HEK293 (cell line): ENCODE data around the gene PHKG1.
"Not testable (repeated sequence)": the region's sequence is repeated elsewhere in the genome, so short reads cannot be mapped to it uniquely, and the experiment has no call there.

Source experiments
- AEBP2 ChIP-seq: fragments of 450-650 bp; formaldehyde crosslinking; IDR thresholded peaks from 2 replicates; pipeline ENCODE4 v1.5.1; 2016; ENCODE audit warnings: missing biosample characterization, missing genetic modification characterization, borderline replicate concordance
- KLF10 ChIP-seq: fragments of 450-650 bp; IDR thresholded peaks from 2 replicates; pipeline ENCODE4 v1.5.1; 2018; ENCODE audit warnings: missing biosample characterization, mild to moderate bottlenecking, missing genetic modification characterization
- ZNF692 ChIP-seq: fragments of 450-650 bp; formaldehyde crosslinking; IDR thresholded peaks from 2 replicates; pipeline ENCODE4 v1.5.1; 2016; ENCODE audit warnings: missing biosample characterization, missing genetic modification characterization

GRCh38 chr7:56031556-56031955 lies 61.2 kb downstream of the PHKG1 start:
- not testable (repeated sequence) for TF ChIP-seq ZNF692, AEBP2, KLF10 (tag by site-specific recombination)
